OCI-LY7 (cell line): ENCODE results near the gene CALM1. TPM values are rescaled to one million over a fixed set of nuclear protein-coding genes. Genes with fewer than 3 reads are reported as not detected.
"Not testable (repeated sequence)": the region's sequence is repeated elsewhere in the genome, so short reads cannot be mapped to it uniquely, and the experiment has no call there.

ENCODE experiments used
- BruUV-seq: library from RNA; stranded (reverse); fragments of 400-500 nt; replicated peaks from 2 replicates; lab custom pipeline; 2021; lab: Mats Ljungman, UMichigan
- CTCF ChIA-PET: fragments of 300-600 bp; sonication (Branson Sonifier 250); formaldehyde crosslinking; loops from one replicate; lab custom pipeline; 2022; ENCODE audit warnings: antibody characterized with exemption; ENCODE audit not compliant: unreplicated experiment; lab: Charles Lee
- POLR2A ChIA-PET: fragments of 300-600 bp; sonication (Branson Sonifier 250); formaldehyde crosslinking; loops from one replicate; lab custom pipeline; 2022; ENCODE audit warnings: antibody characterized with exemption; lab: Charles Lee
- DNase-seq: peaks from one replicate; pipeline ENCODE4 v3.0.0-alpha.2; 2015; ENCODE audit warnings: low spot score
- H2AFZ ChIP-seq: fragments of 200-600 bp; sonication (generic), shearing (Covaris generic); 2 replicates; pipeline ENCODE4 v1.6.1; 2014; ENCODE audit warnings: mild to moderate bottlenecking, antibody characterized with exemption, low read length, moderate library complexity
- H3K27ac ChIP-seq: fragments of 200-600 bp; sonication (generic); 2 replicates; pipeline ENCODE4 v1.5.1; 2014; ENCODE audit warnings: mixed run types, low read depth, mild to moderate bottlenecking, moderate library complexity, low read length, inconsistent platforms; ENCODE audit not compliant: poor library complexity, severe bottlenecking
- H3K36me3 ChIP-seq: fragments of 200-600 bp; sonication (generic); 2 replicates; pipeline ENCODE4 v1.6.1; 2014; ENCODE audit warnings: mild to moderate bottlenecking, antibody characterized with exemption, low read length, moderate library complexity, mixed read lengths; ENCODE audit not compliant: insufficient read depth
- H3K4me1 ChIP-seq: fragments of 200-600 bp; sonication (generic); 2 replicates; pipeline ENCODE4 v1.5.1; 2014; ENCODE audit warnings: mild to moderate bottlenecking, low read length; ENCODE audit not compliant: insufficient read depth, poor library complexity, severe bottlenecking
- H3K4me2 ChIP-seq: fragments of 200-600 bp; sonication (generic); 2 replicates; pipeline ENCODE4 v1.6.1; 2014; ENCODE audit warnings: mild to moderate bottlenecking, low read length
- H3K4me3 ChIP-seq: fragments of 200-600 bp; sonication (generic); 2 replicates; pipeline ENCODE4 v1.5.1; 2014; ENCODE audit warnings: mild to moderate bottlenecking, low read depth, low read length; ENCODE audit not compliant: poor library complexity, severe bottlenecking
- H3K79me2 ChIP-seq: fragments of 200-600 bp; sonication (generic); 2 replicates; pipeline ENCODE4 v1.6.1; 2016; ENCODE audit warnings: low read depth, mild to moderate bottlenecking, low read length, moderate library complexity, mixed read lengths; ENCODE audit not compliant: insufficient read depth
- H3K9me2 ChIP-seq: fragments of 200-600 bp; sonication (generic); 2 replicates; pipeline ENCODE4 v1.6.1; 2016; ENCODE audit warnings: mild to moderate bottlenecking, low read length, mixed read lengths; ENCODE audit not compliant: insufficient read depth
- H3K9me3 ChIP-seq: fragments of 200-600 bp; sonication (generic); 2 replicates; pipeline ENCODE4 v1.6.1; 2014; ENCODE audit warnings: mild to moderate bottlenecking, mixed run types, low read length, mixed read lengths
- H4K20me1 ChIP-seq: fragments of 200-600 bp; sonication (generic); 2 replicates; pipeline ENCODE4 v1.6.1; 2014; ENCODE audit warnings: mild to moderate bottlenecking, antibody characterized with exemption, low read length, moderate library complexity, mixed read lengths; ENCODE audit not compliant: insufficient read depth
- EZH2phosphoT487 ChIP-seq: fragments of 200-600 bp; sonication (generic); IDR thresholded peaks from 2 replicates; pipeline ENCODE4 v1.6.1; 2018; ENCODE audit warnings: low read depth, borderline replicate concordance, mild to moderate bottlenecking, mixed run types, antibody characterized with exemption, low read length, moderate library complexity, mixed read lengths
- intact Hi-C: fragments of 100-400 bp; cut with micrococcal nuclease; formaldehyde crosslinking; loops from one replicate; pipeline ENCODE4 v1.10.0; 2022; ENCODE audit not compliant: unreplicated experiment
- total RNA-seq, 2 experiments: library from RNA; depleted of rRNA in 1 of 2; stranded (reverse); fragments of >200 nt in 1 of 2; shearing (Covaris generic) in 1 of 2; gene quantifications; 2 replicates each; pipeline ENCODE4 v1.2.3, GENCODE V29; 2014 to 2022
- TF ChIP-seq, protein P1 (sequence below): fragments of 200-600 bp; sonication (generic); conservative IDR thresholded peaks from 2 replicates; pipeline ENCODE4 v1.5.1; 2014; ENCODE audit warnings: mild to moderate bottlenecking, antibody characterized with exemption, low read length, moderate library complexity, mixed read lengths

CALM1 gene
- total RNA-seq, 2 experiments from 2014 or later, result 282 to 311 TPM

GRCh38 chr14:90388982-90389381 is 7.8 kb upstream of the CALM1 start:
- Histone ChIP-seq H3K4me2 (no peak overlapping the region), H3K36me3 (no peaks in the 10 kb centered on the region), H3K9me3 (no peaks in the 10 kb centered on the region), H3K4me3 (no peak overlapping the region), H4K20me1 (no peaks in the 10 kb centered on the region), H3K27ac (no peak overlapping the region), H3K4me1 (peaks cover 9% of the 10 kb centered on the region), H3K79me2 (no peaks in the 10 kb centered on the region), H3K9me2 (no peaks in the 10 kb centered on the region), H2AFZ (no peak overlapping the region)
- CTCF ChIA-PET, result no interaction called here
- POLR2A ChIA-PET, result interaction anchor here (0.7 kb wide), 1 partner anchor 74 kb away, joined by 4 read pairs; no protein-coding TSS in a partner anchor
- DNase-seq, result no peak
- intact Hi-C loops, result no loop called here
- no peak for TF ChIP-seq EZH2phosphoT487
- TF ChIP-seq, protein P1, sequence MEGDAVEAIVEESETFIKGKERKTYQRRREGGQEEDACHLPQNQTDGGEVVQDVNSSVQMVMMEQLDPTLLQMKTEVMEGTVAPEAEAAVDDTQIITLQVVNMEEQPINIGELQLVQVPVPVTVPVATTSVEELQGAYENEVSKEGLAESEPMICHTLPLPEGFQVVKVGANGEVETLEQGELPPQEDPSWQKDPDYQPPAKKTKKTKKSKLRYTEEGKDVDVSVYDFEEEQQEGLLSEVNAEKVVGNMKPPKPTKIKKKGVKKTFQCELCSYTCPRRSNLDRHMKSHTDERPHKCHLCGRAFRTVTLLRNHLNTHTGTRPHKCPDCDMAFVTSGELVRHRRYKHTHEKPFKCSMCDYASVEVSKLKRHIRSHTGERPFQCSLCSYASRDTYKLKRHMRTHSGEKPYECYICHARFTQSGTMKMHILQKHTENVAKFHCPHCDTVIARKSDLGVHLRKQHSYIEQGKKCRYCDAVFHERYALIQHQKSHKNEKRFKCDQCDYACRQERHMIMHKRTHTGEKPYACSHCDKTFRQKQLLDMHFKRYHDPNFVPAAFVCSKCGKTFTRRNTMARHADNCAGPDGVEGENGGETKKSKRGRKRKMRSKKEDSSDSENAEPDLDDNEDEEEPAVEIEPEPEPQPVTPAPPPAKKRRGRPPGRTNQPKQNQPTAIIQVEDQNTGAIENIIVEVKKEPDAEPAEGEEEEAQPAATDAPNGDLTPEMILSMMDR, result no peak
- BruUV-seq, result no TSS peak

DNA sequence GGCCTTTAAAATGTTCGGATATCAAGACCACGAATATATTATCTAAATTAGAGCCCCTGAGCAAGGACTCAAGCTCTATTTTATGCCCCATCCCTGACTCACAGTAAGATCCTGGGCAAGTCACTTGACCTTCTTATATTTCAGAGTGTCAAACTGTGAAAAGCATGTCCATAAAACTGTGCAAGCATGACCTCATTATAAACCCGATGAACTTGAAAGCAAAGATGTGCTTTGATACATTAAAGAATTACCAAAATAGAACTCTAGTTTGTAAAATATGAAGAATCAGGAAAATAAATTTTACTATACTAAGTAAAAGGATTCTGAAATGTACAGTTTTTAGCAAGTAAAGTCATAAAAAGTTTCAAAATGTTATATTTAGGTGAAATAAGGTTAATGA is 2.9 kb upstream of the CALM1 start:
- H3K4me2 ChIP-seq, result no peak overlapping the region
- H3K36me3 ChIP-seq, result peaks cover 3% of the 10 kb centered on the region; the same call in 1 of the 2 replicates
- CTCF ChIA-PET, result no interaction called here
- BruUV-seq, result no TSS peak
- DNase-seq, result no peak
- no peaks in the 10 kb centered on the region for H3K9me2 ChIP-seq
- 0 out of 2 replicates have a peak overlapping the region, but pooled peaks have one; percentile 0 for H2AFZ ChIP-seq
- TF ChIP-seq EZH2phosphoT487, result no peak
- TF ChIP-seq, protein P1, result no peak
- H3K4me3 ChIP-seq, result no peak overlapping the region
- H3K27ac ChIP-seq, result no peak overlapping the region
- POLR2A ChIA-PET, result interaction anchor here (1.6 kb wide), 1 partner anchor 10 kb away, joined by 4 read pairs; no protein-coding TSS in a partner anchor
- intact Hi-C loops, result no loop called here
- H4K20me1 ChIP-seq, result peaks cover 4% of the 10 kb centered on the region
- peaks cover 7% of the 10 kb centered on the region for H3K4me1 ChIP-seq
- peaks cover 15% of the 10 kb centered on the region for H3K79me2 ChIP-seq
- no peaks in the 10 kb centered on the region for H3K9me3 ChIP-seq

DNA sequence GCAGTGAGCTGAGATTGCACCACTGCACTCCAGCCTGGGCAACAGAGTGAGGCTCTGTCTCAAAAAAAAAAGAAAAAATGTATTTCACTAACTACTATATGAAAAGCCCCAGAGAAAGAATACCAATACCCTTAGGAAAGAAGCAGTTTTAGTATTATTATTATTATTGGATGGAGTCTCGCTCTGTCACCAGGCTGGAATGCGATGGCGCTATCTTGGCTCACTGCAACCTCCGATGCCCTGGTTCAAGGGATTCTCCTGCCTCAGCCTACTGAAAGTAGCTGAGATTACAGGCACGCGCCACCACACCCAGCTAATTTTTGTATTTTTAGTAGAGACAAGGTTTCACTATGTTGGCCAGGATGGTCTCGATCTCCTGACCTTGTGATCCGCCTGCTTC is 2.0 kb upstream of the CALM1 start:
- H3K36me3 ChIP-seq, H3K4me2 ChIP-seq, H3K9me2 ChIP-seq, DNase-seq, BruUV-seq, H3K9me3 ChIP-seq, H2AFZ ChIP-seq, H3K27ac ChIP-seq, H3K4me3 ChIP-seq, CTCF ChIA-PET: not testable (repeated sequence)
- POLR2A ChIA-PET, result interaction anchor here (3.2 kb wide), 1 partner anchor 12 kb away, joined by 33 read pairs; no protein-coding TSS in a partner anchor
- intact Hi-C loops, result loop anchor here (5.0 kb wide), 3 partner anchors 137 to 668 kb away; partner anchors contain the start of genes PSMC1, RPS6KA5 and TDP1
- Histone ChIP-seq H4K20me1 (peaks cover 11% of the 10 kb centered on the region), H3K79me2 (peaks cover 23% of the 10 kb centered on the region), H3K4me1 (peaks cover 14% of the 10 kb centered on the region)
